HEK293 (cell line): ENCODE results near the gene ITGB2.
A peak's percentile ranks its signal among the peaks of the same experiment; 100 is the strongest.

Experiments used
- CTCF ChIA-PET: fragments of 350-600 bp; formaldehyde crosslinking; extraction: SDS; loops from one replicate; lab custom pipeline; 2021; ENCODE audit warnings: antibody characterized with exemption; lab: Yijun Ruan, JAX
- POLR2A ChIA-PET: fragments of 300-600 bp; formaldehyde crosslinking; extraction: SDS; loops from one replicate; lab custom pipeline; 2020; ENCODE audit warnings: antibody characterized with exemption, inconsistent platforms; lab: Yijun Ruan, JAX
- H3K27ac ChIP-seq: fragments of 200-500 bp; sonication (Bioruptor generic); 2 replicates; pipeline ENCODE4 v1.5.1; 2014; ENCODE audit warnings: low read depth, low read length, control low read depth, inconsistent platforms; ENCODE audit errors: extremely low read depth
- H3K36me3 ChIP-seq, 2 experiments: fragments of 200-500 bp in 1 of 2; sonication (Bioruptor generic) in 1 of 2; 1 replicate in 1 of 2; 2 replicates in 1 of 2; pipeline ENCODE4 v1.5.1; 2014 to 2017; ENCODE audit warnings: inconsistent platforms in 2 of 2, low read length in 2 of 2; ENCODE audit not compliant: control insufficient read depth in 2 of 2, insufficient read depth in 1 of 2
- H3K4me1 ChIP-seq: fragments of 200-500 bp; sonication (Bioruptor generic); 2 replicates; pipeline ENCODE4 v1.5.1; 2014; ENCODE audit warnings: mild to moderate bottlenecking, low read length, inconsistent platforms; ENCODE audit not compliant: control insufficient read depth, insufficient read depth
- H3K4me3 ChIP-seq: 2 replicates; pipeline ENCODE4 v1.5.1; 2011; ENCODE audit warnings: low read depth, mild to moderate bottlenecking, control low read depth, low read length, moderate library complexity
- H3K9me3 ChIP-seq: fragments of 200-500 bp; sonication (Bioruptor generic); 2 replicates; pipeline ENCODE4 v1.5.1; 2014; ENCODE audit warnings: low read depth, low read length, inconsistent platforms; ENCODE audit not compliant: control insufficient read depth, insufficient read depth
- KLF1 ChIP-seq: fragments of 450-650 bp; formaldehyde crosslinking; IDR thresholded peaks from 2 replicates; pipeline ENCODE4 v1.5.1; 2016; ENCODE audit warnings: missing biosample characterization, missing genetic modification characterization
- REPIN1 ChIP-seq: fragments of 450-650 bp; formaldehyde crosslinking; IDR thresholded peaks from 2 replicates; pipeline ENCODE4 v1.5.1; 2017; ENCODE audit warnings: missing biosample characterization, missing genetic modification characterization, low read depth
- YY1 ChIP-seq: fragments of 450-650 bp; formaldehyde crosslinking; IDR thresholded peaks from 2 replicates; pipeline ENCODE4 v1.5.1; 2018; ENCODE audit warnings: missing biosample characterization, missing genetic modification characterization
- ZBTB17 ChIP-seq: fragments of 450-650 bp; formaldehyde crosslinking; IDR thresholded peaks from 2 replicates; pipeline ENCODE4 v1.5.1; 2016; ENCODE audit warnings: missing biosample characterization, missing genetic modification characterization
- ZFP37 ChIP-seq: fragments of 450-650 bp; formaldehyde crosslinking; IDR thresholded peaks from 2 replicates; pipeline ENCODE4 v1.5.1; 2016; ENCODE audit warnings: missing biosample characterization, missing genetic modification characterization
- ZNF157 ChIP-seq: fragments of 450-650 bp; formaldehyde crosslinking; IDR thresholded peaks from 2 replicates; pipeline ENCODE4 v1.5.1; 2016; ENCODE audit warnings: missing biosample characterization, missing genetic modification characterization
- ZNF175 ChIP-seq: fragments of 450-650 bp; formaldehyde crosslinking; IDR thresholded peaks from 2 replicates; pipeline ENCODE4 v1.5.1; 2016; ENCODE audit warnings: missing biosample characterization, missing genetic modification characterization
- ZNF423 ChIP-seq: fragments of 450-650 bp; formaldehyde crosslinking; IDR thresholded peaks from 2 replicates; pipeline ENCODE4 v1.5.1; 2016; ENCODE audit warnings: missing biosample characterization, missing genetic modification characterization
- ZNF473 ChIP-seq: fragments of 450-650 bp; formaldehyde crosslinking; IDR thresholded peaks from 2 replicates; pipeline ENCODE4 v1.5.1; 2017; ENCODE audit warnings: missing biosample characterization, missing genetic modification characterization
- ZNF658 ChIP-seq: fragments of 450-650 bp; formaldehyde crosslinking; IDR thresholded peaks from 2 replicates; pipeline ENCODE4; 2016; ENCODE audit warnings: missing biosample characterization, missing genetic modification characterization
- ZNF776 ChIP-seq: fragments of 450-650 bp; formaldehyde crosslinking; IDR thresholded peaks from 2 replicates; pipeline ENCODE4 v1.5.0; 2017; ENCODE audit warnings: missing biosample characterization, missing genetic modification characterization, borderline replicate concordance
- TF ChIP-seq, protein P1 (sequence below): fragments of 450-650 bp; formaldehyde crosslinking; conservative IDR thresholded peaks from 2 replicates; pipeline ENCODE4 v1.5.1; 2016; ENCODE audit warnings: low read depth, missing biosample characterization, missing genetic modification characterization
- TF ChIP-seq, protein P2 (sequence below): fragments of 450-650 bp; formaldehyde crosslinking; IDR thresholded peaks from 2 replicates; pipeline ENCODE4 v1.5.1; 2016; ENCODE audit warnings: missing biosample characterization, missing genetic modification characterization
- TF ChIP-seq, protein P3 (sequence below): fragments of 450-650 bp; formaldehyde crosslinking; IDR thresholded peaks from 2 replicates; pipeline ENCODE4 v1.5.1; 2016; ENCODE audit warnings: missing biosample characterization, missing genetic modification characterization
- TF ChIP-seq, protein P4 (sequence below): fragments of 450-650 bp; formaldehyde crosslinking; IDR thresholded peaks from 2 replicates; pipeline ENCODE4 v1.5.1; 2016; ENCODE audit warnings: missing biosample characterization, missing genetic modification characterization

Gene ITGB2

DNA sequence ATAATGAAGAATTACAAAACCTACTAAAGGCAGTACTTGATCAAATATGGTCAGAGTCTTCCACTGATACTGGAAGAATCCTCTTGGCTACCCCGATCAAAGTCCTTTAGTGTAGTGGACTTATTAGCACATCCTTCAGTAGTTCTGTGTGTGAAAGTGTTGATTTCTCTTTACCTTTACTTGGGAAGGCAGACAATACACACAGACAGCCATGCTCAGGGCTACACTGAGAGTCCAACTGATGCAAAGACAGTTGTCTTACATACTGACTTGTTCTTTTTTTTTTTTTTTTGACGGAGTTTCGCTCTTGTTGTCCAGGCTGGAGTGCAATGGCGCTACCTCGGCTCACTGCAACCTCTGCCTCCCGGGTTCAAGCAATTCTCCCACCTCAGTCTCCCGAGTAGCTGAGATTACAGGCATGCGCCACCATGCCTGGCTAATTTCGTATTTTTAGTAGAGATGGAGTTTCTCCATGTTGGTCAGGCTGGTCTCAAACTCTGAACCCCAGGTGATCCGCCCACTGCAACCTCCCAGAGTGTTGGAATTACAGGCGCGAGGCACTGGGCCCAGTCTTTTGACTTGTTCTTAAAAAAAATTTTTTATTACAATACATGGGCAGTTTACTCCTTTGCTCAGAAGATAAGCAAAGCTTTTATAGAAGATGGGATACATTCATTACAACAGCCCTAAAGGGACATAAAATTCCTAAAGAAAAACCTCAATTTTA is 43.7 kb downstream of the ITGB2 start:
- Histone ChIP-seq H3K4me3 (no peak overlapping the region), H3K4me1 (peaks cover 7% of the 10 kb centered on the region), H3K27ac (no peak overlapping the region), H3K36me3 (no peaks in the 10 kb centered on the region), H3K9me3 (no peaks in the 10 kb centered on the region)
- CTCF ChIA-PET, result interaction anchor here (0.6 to 1.8 kb wide), 3 partner anchors 16 to 177 kb away, joined by 3 to 7 read pairs (median 4); no protein-coding TSS in a partner anchor
- peak; percentile 95 for TF ChIP-seq ZNF157
- TF ChIP-seq, protein P1, sequence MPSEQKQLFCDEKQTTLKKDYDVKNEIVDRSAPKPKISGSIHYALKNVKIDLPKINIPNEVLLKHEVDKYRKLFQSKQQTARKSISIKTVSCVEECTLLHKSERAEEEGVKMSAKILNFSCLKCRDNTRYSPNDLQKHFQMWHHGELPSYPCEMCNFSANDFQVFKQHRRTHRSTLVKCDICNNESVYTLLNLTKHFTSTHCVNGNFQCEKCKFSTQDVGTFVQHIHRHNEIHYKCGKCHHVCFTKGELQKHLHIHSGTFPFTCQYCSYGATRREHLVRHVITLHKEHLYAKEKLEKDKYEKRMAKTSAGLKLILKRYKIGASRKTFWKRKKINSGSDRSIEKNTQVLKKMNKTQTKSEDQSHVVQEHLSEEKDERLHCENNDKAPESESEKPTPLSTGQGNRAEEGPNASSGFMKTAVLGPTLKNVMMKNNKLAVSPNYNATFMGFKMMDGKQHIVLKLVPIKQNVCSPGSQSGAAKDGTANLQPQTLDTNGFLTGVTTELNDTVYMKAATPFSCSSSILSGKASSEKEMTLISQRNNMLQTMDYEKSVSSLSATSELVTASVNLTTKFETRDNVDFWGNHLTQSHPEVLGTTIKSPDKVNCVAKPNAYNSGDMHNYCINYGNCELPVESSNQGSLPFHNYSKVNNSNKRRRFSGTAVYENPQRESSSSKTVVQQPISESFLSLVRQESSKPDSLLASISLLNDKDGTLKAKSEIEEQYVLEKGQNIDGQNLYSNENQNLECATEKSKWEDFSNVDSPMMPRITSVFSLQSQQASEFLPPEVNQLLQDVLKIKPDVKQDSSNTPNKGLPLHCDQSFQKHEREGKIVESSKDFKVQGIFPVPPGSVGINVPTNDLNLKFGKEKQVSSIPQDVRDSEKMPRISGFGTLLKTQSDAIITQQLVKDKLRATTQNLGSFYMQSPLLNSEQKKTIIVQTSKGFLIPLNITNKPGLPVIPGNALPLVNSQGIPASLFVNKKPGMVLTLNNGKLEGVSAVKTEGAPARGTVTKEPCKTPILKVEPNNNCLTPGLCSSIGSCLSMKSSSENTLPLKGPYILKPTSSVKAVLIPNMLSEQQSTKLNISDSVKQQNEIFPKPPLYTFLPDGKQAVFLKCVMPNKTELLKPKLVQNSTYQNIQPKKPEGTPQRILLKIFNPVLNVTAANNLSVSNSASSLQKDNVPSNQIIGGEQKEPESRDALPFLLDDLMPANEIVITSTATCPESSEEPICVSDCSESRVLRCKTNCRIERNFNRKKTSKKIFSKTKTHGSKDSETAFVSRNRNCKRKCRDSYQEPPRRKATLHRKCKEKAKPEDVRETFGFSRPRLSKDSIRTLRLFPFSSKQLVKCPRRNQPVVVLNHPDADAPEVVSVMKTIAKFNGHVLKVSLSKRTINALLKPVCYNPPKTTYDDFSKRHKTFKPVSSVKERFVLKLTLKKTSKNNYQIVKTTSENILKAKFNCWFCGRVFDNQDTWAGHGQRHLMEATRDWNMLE (tag by site-specific recombination), result no peak
- POLR2A ChIA-PET, result interaction anchor here (0.6 kb wide), 1 partner anchor 666 kb away, joined by 7 read pairs; no protein-coding TSS in a partner anchor

DNA sequence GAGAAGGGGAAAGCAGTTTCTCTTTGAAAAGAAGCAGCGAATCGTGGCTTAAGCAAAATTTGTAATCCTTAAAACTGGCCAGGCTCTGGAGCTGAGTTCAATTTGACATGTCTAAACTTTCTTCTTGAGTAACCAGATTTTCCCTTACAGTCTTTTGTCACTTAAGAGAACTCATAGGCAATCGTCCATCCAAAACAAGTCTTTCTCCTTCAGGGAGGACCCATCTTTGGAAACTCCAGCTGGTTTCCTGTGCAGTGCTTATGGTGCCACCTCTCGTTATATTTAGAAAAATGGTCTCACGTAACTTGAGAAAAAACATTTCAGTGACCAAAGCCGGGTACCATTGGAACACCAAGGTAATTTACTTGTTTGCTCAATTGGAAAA is 45.4 kb downstream of the ITGB2 start:
- Histone ChIP-seq H3K4me3 (no peak overlapping the region), H3K9me3 (no peaks in the 10 kb centered on the region), H3K27ac (no peak overlapping the region), H3K4me1 (peaks cover 24% of the 10 kb centered on the region), H3K36me3 (no peaks in the 10 kb centered on the region; a peak in 1 of 3 replicates)
- TF ChIP-seq ZBTB17 (tag by site-specific recombination) (0 out of 2 replicates have a peak, but pooled peaks have one; percentile 9), ZNF473 (tag by site-specific recombination) (no peak)
- ChIA-PET POLR2A (interaction anchor here (0.6 kb wide), 1 partner anchor 19 kb away, joined by 3 read pairs; no protein-coding TSS in a partner anchor), CTCF (interaction anchor here (0.7 to 1.2 kb wide), 2 partner anchors 9 to 18 kb away, joined by 3 read pairs; no protein-coding TSS in a partner anchor)

DNA sequence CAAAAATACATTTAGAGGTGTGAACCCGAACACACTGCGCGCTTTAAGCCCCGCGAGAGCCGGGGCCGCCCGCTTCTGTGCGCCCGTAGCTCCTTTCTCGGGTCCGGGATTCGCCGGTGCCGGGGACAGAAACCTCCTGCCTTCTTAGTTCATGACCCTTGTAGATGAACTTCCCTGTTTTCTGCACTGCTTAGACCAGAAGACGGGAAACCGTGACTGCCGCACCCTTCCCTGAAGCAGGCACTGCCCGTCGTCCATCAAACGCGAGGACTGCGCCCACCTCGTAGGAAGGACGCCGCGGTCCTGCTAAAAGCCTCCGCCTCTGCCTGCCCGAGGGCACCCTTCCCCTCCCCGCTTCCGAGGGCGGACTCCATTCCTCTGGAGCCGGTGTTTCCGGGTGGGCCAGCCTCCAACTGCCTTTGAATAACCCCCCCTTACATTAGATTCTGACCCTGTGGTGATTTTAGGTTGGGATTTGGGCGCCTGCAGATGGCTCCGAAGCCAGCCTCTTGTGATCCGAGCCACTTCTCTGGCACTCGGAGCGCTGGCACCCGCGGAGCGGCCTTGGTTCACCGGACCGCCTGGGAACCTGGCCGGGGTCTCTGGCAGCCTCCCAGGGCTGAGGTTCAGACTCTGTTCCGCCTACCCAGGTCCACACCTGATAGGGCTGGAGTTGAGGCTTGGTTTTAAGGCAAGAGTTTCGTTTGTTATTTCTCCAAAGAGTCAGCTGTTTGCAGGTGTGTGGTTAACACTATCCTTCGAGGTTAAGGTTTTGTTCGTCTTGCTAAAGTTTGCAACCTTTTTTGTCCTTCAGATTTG is 46.0 kb downstream of the ITGB2 start:
- no peak overlapping the region for H3K27ac ChIP-seq
- peaks cover 28% of the 10 kb centered on the region for H3K4me1 ChIP-seq
- ChIA-PET CTCF (interaction anchor here (0.5 to 1.2 kb wide), 5 partner anchors 8 to 393 kb away, joined by 3 to 4 read pairs (median 3); no protein-coding TSS in a partner anchor), POLR2A (interaction anchor here (0.6 to 1.1 kb wide), 2 partner anchors 19 to 54 kb away, joined by 3 to 5 read pairs; no protein-coding TSS in a partner anchor)
- H3K4me3 ChIP-seq, result no peak overlapping the region
- no peaks in the 10 kb centered on the region; a peak in 1 of 3 replicates for H3K36me3 ChIP-seq
- no peaks in the 10 kb centered on the region for H3K9me3 ChIP-seq
- no peak for TF ChIP-seq ZNF776
- TF ChIP-seq ZNF423 (tag by site-specific recombination), result no peak
- TF ChIP-seq KLF1 (tag by site-specific recombination), result peak; percentile 69
- TF ChIP-seq, protein P2, sequence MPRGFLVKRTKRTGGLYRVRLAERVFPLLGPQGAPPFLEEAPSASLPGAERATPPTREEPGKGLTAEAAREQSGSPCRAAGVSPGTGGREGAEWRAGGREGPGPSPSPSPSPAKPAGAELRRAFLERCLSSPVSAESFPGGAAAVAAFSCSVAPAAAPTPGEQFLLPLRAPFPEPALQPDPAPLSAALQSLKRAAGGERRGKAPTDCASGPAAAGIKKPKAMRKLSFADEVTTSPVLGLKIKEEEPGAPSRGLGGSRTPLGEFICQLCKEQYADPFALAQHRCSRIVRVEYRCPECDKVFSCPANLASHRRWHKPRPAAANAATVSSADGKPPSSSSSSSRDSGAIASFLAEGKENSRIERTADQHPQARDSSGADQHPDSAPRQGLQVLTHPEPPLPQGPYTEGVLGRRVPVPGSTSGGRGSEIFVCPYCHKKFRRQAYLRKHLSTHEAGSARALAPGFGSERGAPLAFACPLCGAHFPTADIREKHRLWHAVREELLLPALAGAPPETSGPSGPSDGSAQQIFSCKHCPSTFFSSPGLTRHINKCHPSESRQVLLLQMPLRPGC (tag by site-specific recombination), result no peak
- no peak for TF ChIP-seq ZFP37 (tag by site-specific recombination)
- TF ChIP-seq ZNF175 (tag by site-specific recombination), result no peak
- TF ChIP-seq ZNF157, result 0 out of 2 replicates have a peak, but pooled peaks have one; percentile 5
- TF ChIP-seq YY1, result no peak; the same call in 1 of the 2 replicates
- TF ChIP-seq ZNF658 (tag by site-specific recombination), result no peak
- TF ChIP-seq, protein P3, sequence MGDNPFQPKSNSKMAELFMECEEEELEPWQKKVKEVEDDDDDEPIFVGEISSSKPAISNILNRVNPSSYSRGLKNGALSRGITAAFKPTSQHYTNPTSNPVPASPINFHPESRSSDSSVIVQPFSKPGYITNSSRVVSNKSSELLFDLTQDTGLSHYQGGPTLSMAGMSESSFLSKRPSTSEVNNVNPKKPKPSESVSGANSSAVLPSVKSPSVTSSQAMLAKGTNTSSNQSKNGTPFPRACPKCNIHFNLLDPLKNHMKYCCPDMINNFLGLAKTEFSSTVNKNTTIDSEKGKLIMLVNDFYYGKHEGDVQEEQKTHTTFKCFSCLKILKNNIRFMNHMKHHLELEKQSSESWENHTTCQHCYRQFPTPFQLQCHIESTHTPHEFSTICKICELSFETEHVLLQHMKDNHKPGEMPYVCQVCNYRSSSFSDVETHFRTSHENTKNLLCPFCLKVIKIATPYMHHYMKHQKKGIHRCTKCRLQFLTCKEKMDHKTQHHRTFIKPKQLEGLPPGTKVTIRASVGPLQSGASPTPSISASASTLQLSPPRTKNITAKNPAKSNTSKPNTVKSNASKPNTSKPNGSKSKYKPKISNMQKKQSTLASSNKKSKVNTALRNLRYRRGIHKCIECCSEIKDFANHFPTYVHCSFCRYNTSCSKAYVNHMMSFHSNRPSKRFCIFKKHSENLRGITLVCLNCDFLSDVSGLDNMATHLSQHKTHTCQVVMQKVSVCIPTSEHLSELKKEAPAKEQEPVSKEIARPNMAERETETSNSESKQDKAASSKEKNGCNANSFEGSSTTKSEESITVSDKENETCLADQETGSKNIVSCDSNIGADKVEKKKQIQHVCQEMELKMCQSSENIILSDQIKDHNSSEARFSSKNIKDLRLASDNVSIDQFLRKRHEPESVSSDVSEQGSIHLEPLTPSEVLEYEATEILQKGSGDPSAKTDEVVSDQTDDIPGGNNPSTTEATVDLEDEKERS, result no peak
- TF ChIP-seq, protein P4, sequence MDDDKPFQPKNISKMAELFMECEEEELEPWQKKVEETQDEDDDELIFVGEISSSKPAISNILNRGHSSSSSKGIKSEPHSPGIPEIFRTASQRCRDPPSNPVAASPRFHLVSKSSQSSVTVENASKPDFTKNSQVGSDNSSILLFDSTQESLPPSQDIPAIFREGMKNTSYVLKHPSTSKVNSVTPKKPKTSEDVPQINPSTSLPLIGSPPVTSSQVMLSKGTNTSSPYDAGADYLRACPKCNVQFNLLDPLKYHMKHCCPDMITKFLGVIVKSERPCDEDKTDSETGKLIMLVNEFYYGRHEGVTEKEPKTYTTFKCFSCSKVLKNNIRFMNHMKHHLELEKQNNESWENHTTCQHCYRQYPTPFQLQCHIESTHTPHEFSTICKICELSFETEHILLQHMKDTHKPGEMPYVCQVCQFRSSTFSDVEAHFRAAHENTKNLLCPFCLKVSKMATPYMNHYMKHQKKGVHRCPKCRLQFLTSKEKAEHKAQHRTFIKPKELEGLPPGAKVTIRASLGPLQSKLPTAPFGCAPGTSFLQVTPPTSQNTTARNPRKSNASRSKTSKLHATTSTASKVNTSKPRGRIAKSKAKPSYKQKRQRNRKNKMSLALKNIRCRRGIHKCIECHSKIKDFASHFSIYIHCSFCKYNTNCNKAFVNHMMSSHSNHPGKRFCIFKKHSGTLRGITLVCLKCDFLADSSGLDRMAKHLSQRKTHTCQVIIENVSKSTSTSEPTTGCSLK (tag by site-specific recombination), result no peak
- no peak for TF ChIP-seq REPIN1 (tag by site-specific recombination)
